SHP77 treated with DMSO at 0.1 percent for 48 hours (cell line): ENCODE results near the gene ADCY1.
A peak's percentile ranks its signal among the peaks of the same experiment; 100 is the strongest.
"Not testable (repeated sequence)": the region's sequence is repeated elsewhere in the genome, so short reads cannot be mapped to it uniquely, and the experiment has no call there.

Experiments used
- DNase-seq: peaks from one replicate; lab custom pipeline; 2025; lab: John Stamatoyannopoulos, UW

Gene ADCY1

GRCh38 chr7:45759464-45759863 lies 185.3 kb downstream of the ADCY1 start:
- DNase-seq: not testable (repeated sequence)

DNA sequence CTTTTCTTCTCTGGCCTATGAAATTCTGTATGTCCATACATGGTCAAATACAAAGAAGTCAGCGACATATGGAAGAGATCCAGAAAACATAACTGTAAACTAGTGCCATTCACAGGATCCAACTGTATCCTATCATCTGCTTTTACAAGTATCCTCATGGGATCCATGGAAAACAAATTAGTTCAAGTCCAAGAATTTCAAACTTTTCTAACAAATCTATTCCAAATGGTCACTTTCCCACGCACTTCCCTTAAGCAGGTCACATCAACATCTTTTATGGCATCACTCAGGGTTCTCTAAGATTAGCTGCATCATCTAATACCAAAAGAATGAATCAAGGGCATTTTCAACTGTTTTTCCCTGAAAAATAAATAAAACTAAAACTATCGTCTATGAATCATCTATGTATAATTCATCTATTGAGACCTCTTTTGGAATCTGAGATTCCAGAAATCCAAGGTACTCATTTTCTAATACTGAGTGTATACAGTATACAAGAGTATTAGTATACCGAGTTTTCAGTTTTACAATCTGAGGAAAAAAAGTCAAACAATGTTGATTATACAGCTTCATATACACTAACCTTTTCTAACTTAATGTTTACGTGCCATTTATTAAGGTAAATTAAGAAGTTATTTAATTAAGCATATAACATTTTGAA lies 187.5 kb downstream of the ADCY1 start:
- DNase-seq: not testable (repeated sequence)

DNA sequence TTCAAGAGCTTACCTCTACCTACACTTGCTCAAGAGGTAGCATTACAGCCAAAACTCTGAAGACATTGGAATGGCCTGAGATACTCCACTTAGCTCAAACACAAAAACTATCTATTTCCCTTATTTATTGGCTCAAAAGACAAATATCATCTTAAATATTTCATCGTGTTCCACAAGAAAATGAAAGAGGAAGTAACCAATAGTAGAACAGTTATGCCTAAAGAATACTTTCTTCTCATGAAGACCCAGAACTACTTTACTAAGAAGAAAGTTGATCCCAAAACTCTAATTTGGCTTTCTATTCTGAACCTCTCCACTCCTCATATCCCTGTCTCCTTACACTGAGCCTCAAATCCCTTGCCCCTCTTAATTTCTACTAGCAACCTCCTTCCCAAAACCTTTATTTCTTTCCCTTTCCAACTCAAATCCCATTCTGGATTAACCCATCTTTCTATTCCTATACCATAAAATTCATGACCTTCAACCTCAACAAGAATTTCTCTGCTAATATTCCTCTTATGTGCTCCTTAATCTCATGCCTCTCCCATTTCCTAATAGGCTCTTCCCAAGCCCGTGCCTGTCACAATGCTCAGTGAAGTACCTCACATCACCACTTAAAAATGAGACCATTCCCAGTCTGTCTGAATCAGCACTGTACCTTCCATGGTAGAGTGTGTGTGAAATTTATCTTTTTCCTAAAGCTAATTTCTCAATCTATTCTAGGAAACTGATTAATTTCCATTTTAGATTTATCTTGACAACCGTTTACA lies 188.2 kb downstream of the ADCY1 start:
- DNase-seq: not testable (repeated sequence)

GRCh38 chr7:45768516-45769394 lies 194.6 kb downstream of the ADCY1 start:
- DNase-seq: peak; percentile 97

GRCh38 chr7:45769626-45770025 lies 195.5 kb downstream of the ADCY1 start:
- DNase-seq: not testable (repeated sequence)
